ENCODE measurements around the gene RALBP1.

- TF ChIP-seq, protein P1, sequence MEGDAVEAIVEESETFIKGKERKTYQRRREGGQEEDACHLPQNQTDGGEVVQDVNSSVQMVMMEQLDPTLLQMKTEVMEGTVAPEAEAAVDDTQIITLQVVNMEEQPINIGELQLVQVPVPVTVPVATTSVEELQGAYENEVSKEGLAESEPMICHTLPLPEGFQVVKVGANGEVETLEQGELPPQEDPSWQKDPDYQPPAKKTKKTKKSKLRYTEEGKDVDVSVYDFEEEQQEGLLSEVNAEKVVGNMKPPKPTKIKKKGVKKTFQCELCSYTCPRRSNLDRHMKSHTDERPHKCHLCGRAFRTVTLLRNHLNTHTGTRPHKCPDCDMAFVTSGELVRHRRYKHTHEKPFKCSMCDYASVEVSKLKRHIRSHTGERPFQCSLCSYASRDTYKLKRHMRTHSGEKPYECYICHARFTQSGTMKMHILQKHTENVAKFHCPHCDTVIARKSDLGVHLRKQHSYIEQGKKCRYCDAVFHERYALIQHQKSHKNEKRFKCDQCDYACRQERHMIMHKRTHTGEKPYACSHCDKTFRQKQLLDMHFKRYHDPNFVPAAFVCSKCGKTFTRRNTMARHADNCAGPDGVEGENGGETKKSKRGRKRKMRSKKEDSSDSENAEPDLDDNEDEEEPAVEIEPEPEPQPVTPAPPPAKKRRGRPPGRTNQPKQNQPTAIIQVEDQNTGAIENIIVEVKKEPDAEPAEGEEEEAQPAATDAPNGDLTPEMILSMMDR (conservative IDR thresholded peaks at IDR 0.05; ENCODE audit: low read length), result no peak
- TF ChIP-seq EZH2phosphoT487 (IDR thresholded peaks at IDR 0.05; ENCODE audit: borderline replicate concordance), result no peak
These were observed 5.6 kb upstream of the RALBP1 start for GRCh38 chr18:9469685-9470084.

Data from Loucy (cell line).